Gastrocnemius medialis (tissue), 4 donors: ENCODE data around the gene SCNM1. TPM values are rescaled to one million over a fixed set of nuclear protein-coding genes. Genes with fewer than 3 reads are reported as not detected.

Experiments used
- ATAC-seq, 2 donors: fragments of 150-250 bp; one replicate each; pipeline ENCODE4 v1.9.1; 2016
- DNase-seq, 2 donors: peaks; one replicate each; pipeline ENCODE4 v3.0.0-alpha.2; 2019
- H3K27ac ChIP-seq, 4 donors: fragments of 200-600 bp; sonication (generic); 1 replicate in 1 of 4; 2 replicates in 3 of 4; pipeline ENCODE4 v1.5.1; 2016 to 2018; ENCODE audit warnings: mild to moderate bottlenecking in 2 of 4, moderate library complexity in 1 of 4
- H3K27me3 ChIP-seq, 3 donors: fragments of 200-600 bp; sonication (generic) in 2 of 3; 1 replicate in 1 of 3; 2 replicates in 2 of 3; pipeline versions ENCODE4 v1.5.1 to v1.6.0; 2016 to 2019; ENCODE audit warnings: mild to moderate bottlenecking in 1 of 3, moderate library complexity in 1 of 3
- H3K36me3 ChIP-seq, 2 donors: fragments of 200-600 bp; sonication (generic) in 1 of 2; one replicate each; pipeline ENCODE4 v1.5.1; 2017 to 2018
- H3K4me1 ChIP-seq, 2 donors: fragments of 200-600 bp; sonication (generic) in 1 of 2; one replicate each; pipeline ENCODE4 v1.5.1; 2016 to 2017; ENCODE audit warnings: mild to moderate bottlenecking in 2 of 2
- H3K4me3 ChIP-seq, 4 donors: fragments of 200-600 bp; sonication (generic) in 3 of 4; 1 replicate in 1 of 4; 2 replicates in 3 of 4; pipeline ENCODE4 v1.5.1; 2016 to 2019; ENCODE audit warnings: mild to moderate bottlenecking in 2 of 4
- H3K9me3 ChIP-seq, 3 donors: fragments of 200-600 bp; sonication (generic) in 2 of 3; 1 replicate in 1 of 3; 2 replicates in 2 of 3; pipeline ENCODE4 v1.5.1; 2016 to 2019
- CTCF ChIP-seq, 5 experiments: fragments of 450-650 bp in 3 of 5; fragments of 200-600 bp in 2 of 5; sonication (generic) in 2 of 5; IDR thresholded peaks in 4 of 5; conservative IDR thresholded peaks in 1 of 5; 1 replicate in 4 of 5; 2 replicates in 1 of 5; pipeline ENCODE4 v1.5.1; 2016 to 2019; ENCODE audit warnings: antibody characterized with exemption in 5 of 5, mild to moderate bottlenecking in 3 of 5, moderate library complexity in 3 of 5
- POLR2A ChIP-seq, 2 donors: fragments of 450-650 bp; IDR thresholded peaks; one replicate each; pipeline ENCODE4 v1.6.1; 2017; ENCODE audit warnings: antibody characterized with exemption in 2 of 2, mild to moderate bottlenecking in 2 of 2, moderate library complexity in 2 of 2
- in situ Hi-C, 4 donors: fragments of 200-750 bp; cut with MboI; loops; one replicate each; pipeline versions ENCODE4 v1.15.0 to v1.8.0; 2017; ENCODE audit warnings: low sequenced_read_pairs in 4 of 4
- intact Hi-C: fragments of 100-400 bp; cut with DNase I; formaldehyde crosslinking; loops from one replicate; pipeline ENCODE4 v1.15.1; 2023; ENCODE audit warnings: low total_unique reads
- total RNA-seq, 4 donors: library from RNA; depleted of rRNA; stranded (reverse); fragments of >200 nt; gene quantifications; one replicate each; pipeline versions ENCODE4 v1.1.0 to v1.2.3, GENCODE V29; 2016

Gene SCNM1
- total RNA-seq, 4 donors from 2014 or later, result 17.7 to 56.1 (median 35.6) TPM

- intact Hi-C loops (no loop called here), in situ Hi-C loops (no loop called here)
- H3K9me3 ChIP-seq, result no peaks in the 10 kb centered on the region
- H3K27me3 ChIP-seq, result no peaks in the 10 kb centered on the region
- no peak for DNase-seq
- H3K4me1 ChIP-seq, result peaks cover 0 to 8% of the 10 kb centered on the region in 2 donors
- H3K4me3 ChIP-seq, result peak overlapping the region; percentile 16 to 47 (median 32)
- H3K36me3 ChIP-seq, result peaks cover 0 to 48% of the 10 kb centered on the region in 2 donors
- ATAC-seq, result no peak
- H3K27ac ChIP-seq, result peak overlapping the region; percentile 53 to 98 (median 68)
- TF ChIP-seq POLR2A (IDR thresholded peaks at IDR 0.05), result no peak
- no peak for TF ChIP-seq CTCF (IDR thresholded peaks at IDR 0.05 in 4 of 5, conservative IDR thresholded peaks at IDR 0.05 in 1 of 5)
Measured at GRCh38 chr1:151131701-151132334, 34.1 kb upstream of the SCNM1 start.

GRCh38 chr1:151132335-151133017 lies 33.5 kb upstream of the SCNM1 start:
- Histone ChIP-seq H3K36me3 (peaks cover 0 to 54% of the 10 kb centered on the region in 2 donors), H3K27me3 (no peaks in the 10 kb centered on the region), H3K4me1 (peaks cover 0 to 8% of the 10 kb centered on the region in 2 donors), H3K9me3 (no peaks in the 10 kb centered on the region), H3K4me3 (peak overlapping the region in 3 of 4 donors; percentile 16 to 47 (median 36)), H3K27ac (peak overlapping the region; percentile 53 to 98 (median 68))
- intact Hi-C loops (no loop called here), in situ Hi-C loops (no loop called here)
- DNase-seq (peak in 1 of 2 donors; percentile 13), ATAC-seq (no peak)
- no peak for TF ChIP-seq POLR2A (IDR thresholded peaks at IDR 0.05)

DNA sequence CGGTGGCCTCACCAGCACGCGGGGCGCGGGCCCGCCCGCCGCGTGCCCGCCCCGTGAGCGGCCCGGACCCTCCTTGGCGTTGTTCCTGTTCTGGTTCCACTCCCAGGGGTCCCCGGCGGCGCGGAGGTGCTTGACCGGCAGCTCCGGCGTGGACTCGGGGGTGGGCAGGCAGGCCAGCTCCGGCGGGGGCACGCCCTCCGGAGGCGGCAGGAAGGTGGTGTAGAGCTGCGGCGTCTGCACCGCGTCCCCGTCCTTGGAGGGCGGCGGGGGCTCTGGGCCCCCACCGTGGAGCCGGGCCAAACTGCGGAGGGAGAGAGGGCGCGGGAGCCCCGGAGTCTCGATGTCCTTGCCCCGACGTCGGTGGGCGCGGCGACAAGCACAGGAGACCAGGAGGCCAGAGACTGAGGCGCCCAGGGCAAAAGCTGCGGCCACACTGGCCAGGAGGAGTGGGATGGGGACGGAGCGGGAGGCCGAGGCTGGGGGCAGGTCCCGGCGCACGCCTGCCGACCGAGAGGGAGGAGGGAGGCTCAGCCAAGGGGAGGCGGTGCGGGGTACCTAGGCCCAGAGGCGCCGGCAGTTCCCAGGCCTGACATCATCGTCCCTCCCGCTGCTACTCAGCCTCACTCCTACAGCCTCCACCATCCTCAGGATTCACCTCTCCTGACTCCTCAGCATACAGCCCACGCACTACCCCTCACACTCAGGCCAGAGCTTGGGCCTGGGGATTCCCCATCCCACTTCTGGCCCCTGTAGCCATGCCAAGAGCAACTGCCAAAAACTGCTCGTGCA lies 32.7 kb upstream of the SCNM1 start:
- H3K27ac ChIP-seq, result peak overlapping the region in 2 of 4 donors; percentile 54 to 98
- peaks cover 0 to 61% of the 10 kb centered on the region in 2 donors for H3K36me3 ChIP-seq
- ATAC-seq (no peak), DNase-seq (peak in 1 of 2 donors; percentile 19)
- no peak for TF ChIP-seq POLR2A (IDR thresholded peaks at IDR 0.05)
- TF ChIP-seq CTCF (IDR thresholded peaks at IDR 0.05 in 4 of 5, conservative IDR thresholded peaks at IDR 0.05 in 1 of 5), result no peak
- peaks cover 6 to 8% of the 10 kb centered on the region in 2 donors for H3K4me1 ChIP-seq
- no peaks in the 10 kb centered on the region for H3K9me3 ChIP-seq
- no peaks in the 10 kb centered on the region for H3K27me3 ChIP-seq
- intact Hi-C loops (no loop called here), in situ Hi-C loops (no loop called here)
- H3K4me3 ChIP-seq, result no peak overlapping the region

DNA sequence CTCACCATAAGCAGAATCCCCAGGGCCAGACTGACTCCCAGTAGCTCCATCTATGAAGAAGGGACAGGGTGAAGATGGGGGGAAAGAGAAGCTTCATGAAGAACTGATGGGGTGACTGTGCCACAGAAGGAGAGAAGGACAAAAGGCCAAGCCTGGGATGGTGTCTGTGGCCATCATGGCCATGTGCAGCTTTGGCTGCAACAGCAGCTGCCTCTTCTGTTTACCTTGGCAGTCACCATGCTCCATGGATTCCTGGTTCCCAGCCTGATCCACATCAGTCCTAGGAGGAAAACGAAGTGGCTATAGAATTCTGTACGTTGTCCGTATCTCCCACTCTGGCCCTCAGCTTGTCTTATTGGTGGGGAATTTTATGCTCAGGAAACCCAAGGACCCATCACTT lies 31.5 kb upstream of the SCNM1 start:
- intact Hi-C loops, result no loop called here
- DNase-seq, result peak in 1 of 2 donors; percentile 19

More for the DNA sequence above, 31.5 kb upstream of the SCNM1 start:
- in situ Hi-C loops, result no loop called here
- Histone ChIP-seq H3K9me3 (no peaks in the 10 kb centered on the region), H3K27ac (peak overlapping the region; percentile 33 to 98 (median 60)), H3K27me3 (no peaks in the 10 kb centered on the region), H3K4me1 (peaks cover 6 to 8% of the 10 kb centered on the region in 2 donors), H3K36me3 (peaks cover 0 to 73% of the 10 kb centered on the region in 2 donors), H3K4me3 (no peak overlapping the region)
- TF ChIP-seq CTCF (IDR thresholded peaks at IDR 0.05 in 4 of 5, conservative IDR thresholded peaks at IDR 0.05 in 1 of 5), result no peak
- TF ChIP-seq POLR2A (IDR thresholded peaks at IDR 0.05), result no peak
- peak in 1 of 2 donors; percentile 25 for ATAC-seq
